ENCODE data around the gene ALDH3B2.

Gene ALDH3B2

DNA sequence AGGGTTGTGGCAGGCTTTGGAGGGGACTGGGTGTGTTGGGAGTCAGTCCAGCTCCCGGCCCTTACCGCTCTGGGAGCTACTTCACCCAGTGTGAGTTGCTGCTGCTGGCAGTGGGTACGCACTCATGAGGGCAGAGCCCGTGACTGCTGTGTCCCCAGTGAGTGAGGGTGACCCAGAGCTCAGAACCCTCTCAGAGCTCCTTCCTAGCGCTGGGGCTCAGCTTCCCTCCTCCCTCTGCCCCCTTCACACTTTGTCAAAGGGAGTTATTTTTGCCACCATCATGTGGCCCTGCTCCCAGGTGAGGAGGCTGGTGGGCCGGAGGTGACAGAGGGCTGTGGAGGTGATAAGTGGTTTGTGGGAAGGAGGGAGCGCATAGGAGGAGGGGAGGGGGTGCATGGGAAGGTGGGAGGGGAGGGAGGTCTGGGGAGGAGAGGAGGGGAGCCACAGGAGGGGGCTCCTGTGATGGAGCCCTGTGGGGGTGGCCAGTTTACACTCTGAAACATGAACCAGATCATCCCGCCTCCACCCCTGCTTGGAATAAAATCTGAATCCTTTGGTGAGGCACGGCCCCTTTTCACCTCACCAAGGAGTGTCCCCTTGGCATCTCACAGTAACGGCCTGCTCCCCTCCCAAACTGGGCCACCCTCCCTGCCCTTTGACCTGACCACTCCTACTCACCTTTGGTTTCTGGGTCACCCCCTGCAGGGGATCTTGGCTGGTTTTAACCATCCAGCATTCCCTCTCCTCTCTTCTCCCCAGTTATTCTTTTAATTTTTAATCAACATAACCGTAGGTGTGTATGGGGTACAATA is 57.8 kb downstream of the ALDH3B2 start:
- in situ Hi-C loops (cut with HindIII; ENCODE audit: low sequenced_read_pairs) = no loop called here

DNA sequence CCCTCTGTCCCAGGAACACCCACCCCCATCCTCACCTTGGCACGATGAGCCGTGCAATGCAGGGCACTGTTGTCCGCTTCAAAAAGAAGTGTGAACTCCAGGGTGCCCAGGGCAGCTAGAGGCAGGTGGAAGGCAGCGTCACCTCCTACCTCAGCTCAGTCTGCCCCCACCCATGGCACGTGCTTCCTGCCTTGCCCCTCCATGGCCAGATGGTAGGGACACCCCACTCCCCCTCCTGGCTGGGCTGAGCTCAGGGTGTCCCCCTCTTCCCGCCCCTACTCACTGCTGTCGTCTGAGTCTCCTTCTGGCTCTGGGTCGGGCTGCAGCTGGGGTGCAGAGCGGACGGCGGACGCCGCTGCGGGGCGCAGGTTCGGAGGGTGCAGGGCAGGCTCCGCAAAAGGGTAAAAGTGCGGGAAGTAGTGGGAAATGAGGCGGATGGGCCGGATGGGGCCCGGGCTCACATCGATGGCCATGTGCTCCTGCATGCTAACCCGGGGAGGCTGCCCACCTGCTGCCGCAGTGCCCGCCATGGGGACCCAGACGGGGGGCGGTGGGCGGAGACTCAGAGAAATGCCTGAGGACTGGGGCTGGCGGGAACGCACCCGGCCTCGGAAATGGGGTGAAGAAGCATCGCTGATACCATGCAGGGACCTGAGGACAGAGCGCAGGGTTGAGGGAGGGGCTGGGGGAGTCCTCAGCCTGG is 58.5 kb downstream of the ALDH3B2 start:
- in situ Hi-C loops (cut with HindIII; ENCODE audit: low sequenced_read_pairs) = no loop called here

DNA sequence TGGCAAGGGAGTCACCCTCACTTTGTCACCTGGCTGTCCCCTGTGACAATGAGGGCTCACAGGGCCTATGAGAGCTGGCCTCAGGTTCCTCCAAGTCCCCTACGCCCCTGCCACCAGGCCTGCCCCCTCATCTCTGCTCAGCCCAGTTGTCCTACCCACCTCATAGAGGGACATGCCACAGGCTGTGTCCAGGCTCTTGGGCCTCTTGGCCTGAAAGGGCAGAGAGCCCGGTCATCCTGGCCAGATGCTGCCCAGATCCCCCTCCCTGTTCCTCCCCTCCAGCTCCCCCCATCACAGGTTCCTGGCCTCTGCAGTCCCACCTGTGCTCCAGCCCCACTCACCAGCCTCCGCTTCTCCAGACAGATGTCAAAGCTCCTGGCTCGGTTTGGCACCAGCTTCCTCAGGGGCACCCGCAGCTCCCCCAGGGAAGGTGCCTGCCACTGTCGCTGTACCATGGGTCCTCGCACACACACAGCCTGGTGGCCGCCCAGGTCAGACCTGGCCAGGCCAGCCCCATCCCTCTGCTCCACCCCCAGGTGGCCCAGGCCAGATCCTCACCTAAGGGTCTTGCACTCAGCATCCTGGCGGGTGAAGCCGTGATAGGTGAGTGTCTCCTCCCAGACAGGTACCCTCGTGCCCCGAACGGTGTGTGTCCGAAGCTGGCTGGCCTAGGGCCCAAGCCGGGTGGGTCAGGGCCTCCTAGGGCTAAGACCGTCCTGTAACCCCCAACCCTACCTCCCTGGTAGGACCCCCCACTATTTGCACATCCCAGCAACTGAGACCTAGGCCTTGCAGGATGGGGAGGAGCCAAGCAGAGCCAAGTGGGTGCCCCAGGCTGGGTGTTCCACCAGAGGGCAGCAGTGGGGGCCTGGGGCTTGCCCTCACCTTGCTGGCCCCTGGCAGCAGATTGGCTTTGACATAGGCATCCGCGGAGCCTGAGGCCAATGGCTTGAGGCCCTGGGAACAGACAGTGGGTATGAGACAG is 59.4 kb downstream of the ALDH3B2 start:
- in situ Hi-C loops (cut with HindIII; ENCODE audit: low sequenced_read_pairs) = no loop called here

DNA sequence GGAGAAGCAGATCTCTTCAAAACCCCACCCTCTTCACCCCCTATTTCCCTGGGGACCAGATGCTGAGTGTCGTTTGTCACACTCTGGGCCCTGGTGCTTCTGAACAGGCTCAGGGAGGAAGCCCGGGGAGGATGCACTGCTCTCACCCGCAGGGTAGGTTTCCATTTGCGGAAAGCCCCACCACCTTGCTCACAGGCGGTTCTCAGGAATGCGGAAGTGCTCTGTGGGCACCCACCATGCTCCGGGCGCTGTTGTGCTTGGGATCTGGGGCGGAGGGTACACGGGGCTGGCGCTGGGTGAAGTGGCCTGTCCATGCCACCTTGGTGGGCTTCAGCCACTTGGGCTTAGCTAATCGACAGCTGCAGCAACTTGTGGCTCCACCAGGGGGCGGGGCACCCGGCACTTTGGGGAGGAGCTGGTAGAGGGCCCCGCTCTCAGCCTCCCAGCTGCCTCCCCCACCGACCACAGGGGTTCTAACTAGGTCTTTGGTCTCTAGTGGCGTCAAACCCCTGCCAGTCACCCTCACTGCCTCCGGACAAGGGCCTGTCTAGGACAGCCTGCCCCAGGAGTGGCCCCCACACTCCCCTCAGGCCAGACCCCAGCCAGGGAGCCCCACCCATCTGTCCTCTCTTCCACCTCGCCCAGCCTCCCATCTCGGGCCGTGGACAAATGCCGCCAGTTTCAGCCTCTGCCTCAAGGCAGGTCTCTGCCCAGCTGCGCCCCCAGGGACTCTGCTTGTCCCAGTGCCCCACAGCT is 60.3 kb downstream of the ALDH3B2 start:
- in situ Hi-C loops (cut with HindIII; ENCODE audit: low sequenced_read_pairs) = no loop called here

DNA sequence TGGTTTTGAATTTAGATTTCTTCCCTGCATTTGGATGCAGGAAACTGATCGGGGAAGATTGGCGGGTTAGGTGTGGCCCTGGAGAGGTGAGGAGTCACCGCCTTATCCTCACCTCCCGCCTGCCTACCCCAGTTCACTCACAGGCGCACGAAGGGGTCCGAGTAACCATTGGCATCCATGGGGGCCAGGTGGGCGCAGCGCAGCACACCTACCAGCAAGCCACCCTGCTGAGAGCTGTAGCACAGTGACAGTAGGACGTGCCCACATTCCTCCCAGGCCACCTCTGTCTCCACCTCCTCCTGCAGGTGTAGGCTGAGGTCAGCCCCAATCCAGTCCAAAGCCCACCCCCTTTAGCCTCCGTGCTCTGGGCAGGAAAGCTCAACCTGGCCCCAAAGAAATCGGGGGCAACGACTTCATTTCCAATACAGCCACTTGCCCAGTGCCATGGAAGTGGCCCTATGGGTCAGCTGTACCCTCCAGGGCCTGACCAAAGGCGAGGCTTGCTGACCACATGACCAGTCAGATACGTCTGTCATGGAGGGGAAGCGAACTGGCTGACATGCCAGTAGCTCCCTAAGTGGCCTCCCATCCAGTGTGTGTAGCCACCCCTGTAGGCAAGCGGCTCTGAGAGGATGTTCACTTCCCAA is 61.0 kb downstream of the ALDH3B2 start:
- in situ Hi-C loops (cut with HindIII; ENCODE audit: low sequenced_read_pairs) = no loop called here

DNA sequence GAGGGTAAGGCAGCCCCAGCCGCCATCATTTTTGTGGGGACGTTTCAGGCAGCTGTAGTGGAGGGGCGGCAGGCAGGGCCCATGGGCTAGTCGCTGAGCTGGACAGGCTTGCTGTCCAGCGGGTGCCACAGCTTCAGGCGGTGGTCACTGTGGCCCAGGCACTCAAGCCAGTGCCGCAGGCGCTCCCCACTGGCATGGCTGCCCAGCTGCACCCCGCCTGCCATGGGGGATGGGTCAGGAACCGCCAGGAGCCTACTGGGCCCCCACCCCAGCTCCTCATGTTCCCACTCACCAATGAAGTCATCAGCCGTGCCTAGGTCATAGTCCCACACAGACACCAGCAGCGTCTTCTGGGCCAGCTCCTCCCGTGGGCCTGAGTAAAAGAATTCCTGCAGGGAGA is 61.7 kb downstream of the ALDH3B2 start:
- in situ Hi-C loops (cut with HindIII; ENCODE audit: low sequenced_read_pairs) = no loop called here
